ENCODE measurements around the gene GRM3.
A peak's percentile ranks its signal among the peaks of the same experiment; 100 is the strongest.

Gene GRM3

DNA sequence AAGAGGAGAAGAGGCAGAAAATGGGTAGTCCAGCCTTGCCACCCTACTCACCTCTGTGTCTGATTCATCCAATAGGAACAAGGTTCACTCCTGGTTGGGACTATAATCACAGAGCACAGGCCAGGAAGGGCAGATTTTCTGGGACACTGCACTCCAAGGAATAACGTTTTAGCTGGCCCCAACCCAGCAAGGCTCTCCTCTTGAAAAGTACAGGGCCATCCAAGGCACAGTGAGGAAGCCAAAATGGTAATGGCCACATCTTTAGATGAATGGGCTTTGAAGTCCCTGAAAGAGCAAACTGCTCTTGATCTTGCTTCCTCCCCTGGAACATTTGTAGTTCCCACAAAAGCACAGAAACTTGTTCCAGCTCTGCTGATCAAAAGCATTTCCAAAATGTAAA is 149.4 kb downstream of the GRM3 start:
- DNase-seq (ENCODE audit: low read depth in 2 of 2), result no peak

DNA sequence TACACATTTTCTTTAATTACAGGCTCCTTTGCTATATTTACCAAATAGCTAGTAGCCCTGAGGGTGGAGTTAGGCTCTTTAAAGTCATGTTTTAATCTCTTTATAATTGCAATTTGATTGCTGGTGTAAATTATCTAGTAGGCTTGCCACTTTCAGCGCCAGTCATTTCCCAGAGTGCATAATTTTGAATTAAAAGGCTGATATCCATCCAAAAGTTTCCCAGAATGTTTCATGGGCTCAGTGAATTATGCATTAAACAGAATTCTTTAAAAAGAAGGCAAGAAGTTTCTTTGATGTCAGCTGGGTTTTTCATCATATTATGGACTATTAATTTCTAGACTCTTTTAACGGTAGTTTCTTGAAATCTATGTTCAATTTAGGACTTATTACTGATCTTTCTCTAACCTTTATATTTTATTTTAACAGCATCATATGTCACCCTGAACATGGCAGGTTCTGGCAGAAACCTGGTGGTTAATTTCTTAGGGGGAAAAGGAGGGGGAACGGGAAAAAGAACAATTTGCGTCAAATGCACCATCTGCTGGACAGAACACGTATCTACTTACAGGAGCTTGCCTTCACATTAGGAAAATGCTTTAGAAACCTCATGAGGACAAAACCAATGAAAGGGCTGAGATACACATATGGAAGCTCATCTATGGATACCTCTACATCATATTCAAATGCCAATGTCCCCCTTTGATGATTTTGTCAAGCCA is 171.1 kb downstream of the GRM3 start:
- DNase-seq (ENCODE audit: low read depth in 2 of 2), result peak in 1 of 2 donors; percentile 6
- TF ChIP-seq, protein P1, sequence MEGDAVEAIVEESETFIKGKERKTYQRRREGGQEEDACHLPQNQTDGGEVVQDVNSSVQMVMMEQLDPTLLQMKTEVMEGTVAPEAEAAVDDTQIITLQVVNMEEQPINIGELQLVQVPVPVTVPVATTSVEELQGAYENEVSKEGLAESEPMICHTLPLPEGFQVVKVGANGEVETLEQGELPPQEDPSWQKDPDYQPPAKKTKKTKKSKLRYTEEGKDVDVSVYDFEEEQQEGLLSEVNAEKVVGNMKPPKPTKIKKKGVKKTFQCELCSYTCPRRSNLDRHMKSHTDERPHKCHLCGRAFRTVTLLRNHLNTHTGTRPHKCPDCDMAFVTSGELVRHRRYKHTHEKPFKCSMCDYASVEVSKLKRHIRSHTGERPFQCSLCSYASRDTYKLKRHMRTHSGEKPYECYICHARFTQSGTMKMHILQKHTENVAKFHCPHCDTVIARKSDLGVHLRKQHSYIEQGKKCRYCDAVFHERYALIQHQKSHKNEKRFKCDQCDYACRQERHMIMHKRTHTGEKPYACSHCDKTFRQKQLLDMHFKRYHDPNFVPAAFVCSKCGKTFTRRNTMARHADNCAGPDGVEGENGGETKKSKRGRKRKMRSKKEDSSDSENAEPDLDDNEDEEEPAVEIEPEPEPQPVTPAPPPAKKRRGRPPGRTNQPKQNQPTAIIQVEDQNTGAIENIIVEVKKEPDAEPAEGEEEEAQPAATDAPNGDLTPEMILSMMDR (IDR thresholded peaks at IDR 0.05; ENCODE audit: low read depth, low read length), result no peak
- H3K4me3 ChIP-seq (replicated peaks in 1 of 2; ENCODE audit: low read depth in 2 of 2, low read length in 2 of 2), result no peak overlapping the region

More for the DNA sequence above, 149.4 kb downstream of the GRM3 start:
- H3K4me3 ChIP-seq (replicated peaks in 1 of 2; ENCODE audit: low read depth in 2 of 2, low read length in 2 of 2), result no peak overlapping the region
- TF ChIP-seq, protein P1 (IDR thresholded peaks at IDR 0.05; ENCODE audit: low read depth, low read length), result no peak

DNA sequence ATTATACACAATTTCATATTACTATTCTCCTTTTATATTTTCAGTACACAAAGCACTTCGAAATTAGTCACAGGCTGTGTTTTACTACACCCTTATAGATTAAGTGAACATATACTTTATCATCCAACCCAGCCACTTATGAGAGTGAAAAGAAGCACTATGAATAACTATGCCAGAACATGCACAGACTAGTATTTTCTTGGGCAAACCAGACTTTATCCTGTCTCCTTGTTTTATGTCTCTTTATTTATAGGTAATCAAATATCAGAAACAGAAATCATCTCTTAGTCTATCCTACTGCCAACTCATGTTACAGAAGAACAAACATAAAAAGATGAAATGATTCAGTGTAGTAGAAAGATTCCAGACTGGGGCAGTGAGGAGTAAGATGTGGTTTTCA is 171.8 kb downstream of the GRM3 start:
- H3K4me3 ChIP-seq (replicated peaks in 1 of 2; ENCODE audit: low read depth in 2 of 2, low read length in 2 of 2), result no peak overlapping the region
- TF ChIP-seq, protein P1 (IDR thresholded peaks at IDR 0.05; ENCODE audit: low read depth, low read length), result no peak
- no peak for DNase-seq (ENCODE audit: low read depth in 2 of 2)

DNA sequence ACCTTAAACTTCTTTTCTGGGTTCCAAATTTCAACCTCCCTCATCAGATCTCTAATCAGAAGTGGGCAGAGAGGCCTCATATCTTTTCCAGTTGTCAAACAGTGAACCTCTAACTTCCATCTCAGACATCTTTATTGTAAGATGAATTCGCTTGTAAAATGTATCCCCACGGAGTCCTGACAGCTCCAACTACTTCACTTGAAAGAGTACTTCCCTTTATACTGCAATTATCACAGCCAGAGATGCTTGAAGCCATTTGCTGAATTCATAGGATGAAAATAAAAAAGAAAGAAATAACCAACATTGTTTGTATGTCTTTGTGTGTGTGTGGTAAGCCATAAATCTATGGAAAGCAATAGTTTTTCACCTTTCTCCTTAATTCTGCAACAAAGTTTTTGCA is 175.2 kb downstream of the GRM3 start:
- no peak overlapping the region for H3K4me3 ChIP-seq (replicated peaks in 1 of 2; ENCODE audit: low read depth in 2 of 2, low read length in 2 of 2)
- no peak for DNase-seq (ENCODE audit: low read depth in 2 of 2)
- TF ChIP-seq, protein P1 (IDR thresholded peaks at IDR 0.05; ENCODE audit: low read depth, low read length), result no peak

DNA sequence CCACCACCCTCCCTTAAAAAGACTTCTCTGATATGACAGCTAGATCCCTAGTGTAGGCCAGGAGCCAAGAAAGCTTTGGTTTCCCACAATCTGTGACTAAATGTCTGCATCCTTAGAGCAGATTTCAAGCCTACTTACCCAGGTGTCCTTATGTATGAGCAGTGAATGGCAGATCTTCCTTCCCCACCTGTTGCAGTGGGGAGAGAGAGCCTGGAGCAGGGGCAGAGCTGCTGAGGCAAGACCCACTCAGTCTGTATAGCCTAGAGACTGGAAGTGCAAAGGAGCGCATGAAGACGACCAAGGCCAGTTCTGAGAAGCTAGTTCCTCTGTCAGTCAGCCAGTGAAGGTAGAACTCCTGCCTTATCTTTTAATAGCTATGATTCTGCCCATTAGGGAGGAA is 180.1 kb downstream of the GRM3 start:
- TF ChIP-seq, protein P1 (IDR thresholded peaks at IDR 0.05; ENCODE audit: low read depth, low read length), result no peak
- H3K4me3 ChIP-seq (replicated peaks in 1 of 2; ENCODE audit: low read depth in 2 of 2, low read length in 2 of 2), result no peak overlapping the region
- no peak for DNase-seq (ENCODE audit: low read depth in 2 of 2)

DNA sequence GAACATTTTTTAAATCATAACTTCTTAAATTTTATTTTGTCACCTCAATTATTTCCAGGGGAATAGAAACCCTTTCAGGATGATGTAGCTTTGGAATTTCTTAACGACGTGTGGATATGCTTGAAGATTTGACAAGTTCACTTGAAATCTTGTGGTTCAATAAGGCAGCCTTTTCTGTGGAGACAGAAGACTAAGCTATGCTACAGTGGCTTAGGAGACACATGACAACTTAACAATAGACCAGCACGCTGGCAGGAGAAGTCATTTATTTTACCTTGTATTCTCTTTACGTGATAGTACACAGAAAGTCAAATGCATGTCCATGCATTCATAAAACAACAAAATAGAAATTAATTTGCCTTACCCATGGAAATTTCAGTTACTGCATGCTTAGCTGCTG is 181.6 kb downstream of the GRM3 start:
- no peak overlapping the region for H3K4me3 ChIP-seq (replicated peaks in 1 of 2; ENCODE audit: low read depth in 2 of 2, low read length in 2 of 2)
- no peak for DNase-seq (ENCODE audit: low read depth in 2 of 2)
- TF ChIP-seq, protein P1 (IDR thresholded peaks at IDR 0.05; ENCODE audit: low read depth, low read length), result no peak

DNA sequence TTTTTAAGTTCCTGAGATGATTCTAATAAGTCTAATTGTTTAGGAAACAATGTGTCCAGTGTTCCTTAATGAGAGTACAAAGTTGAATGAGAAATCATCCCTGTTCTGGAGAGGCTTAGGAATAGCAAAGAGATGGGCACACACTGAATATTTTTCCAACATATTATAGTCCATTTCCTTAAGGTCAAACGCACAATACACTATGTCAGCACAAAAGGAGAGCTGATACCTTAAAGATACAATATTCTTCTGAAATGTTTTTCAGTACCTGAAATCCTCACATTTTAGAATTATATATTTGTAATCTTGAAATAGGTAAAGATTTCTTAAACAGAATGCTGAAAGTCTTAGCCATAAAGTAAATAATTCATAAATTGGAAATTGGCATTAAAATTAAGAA is 183.2 kb downstream of the GRM3 start:
- TF ChIP-seq, protein P1 (IDR thresholded peaks at IDR 0.05; ENCODE audit: low read depth, low read length), result no peak
- DNase-seq (ENCODE audit: low read depth in 2 of 2), result no peak
- no peak overlapping the region for H3K4me3 ChIP-seq (replicated peaks in 1 of 2; ENCODE audit: low read depth in 2 of 2, low read length in 2 of 2)

Measured in cardiac fibroblast (primary cell).